HepG2 (cell line): ENCODE measurements around the gene CHMP5. TPM values are rescaled to one million over a fixed set of nuclear protein-coding genes. Genes with fewer than 3 reads are reported as not detected.

Experiments
- ATAC-seq: fragments of 200-7000 bp; cut with Tn5 transposase; 3 replicates; pipeline ENCODE4 v1.9.1; 2020; ENCODE audit warnings: mild to moderate bottlenecking, moderate library complexity
- BruUV-seq: library from RNA; stranded (reverse); fragments of 400-500 nt; replicated peaks from 2 replicates; lab custom pipeline; 2021; lab: Mats Ljungman, UMichigan
- CTCF ChIA-PET: fragments of 300-600 bp; formaldehyde crosslinking; extraction: SDS; loops from one replicate; lab custom pipeline; 2021; ENCODE audit warnings: low total read pairs, inconsistent platforms, low intra/inter-chr PET ratio; lab: Yijun Ruan, JAX
- POLR2A ChIA-PET: fragments of 350-600 bp; sonication (Branson Sonifier 250); formaldehyde crosslinking; loops from one replicate; lab custom pipeline; 2020; ENCODE audit warnings: antibody characterized with exemption, inconsistent platforms; lab: Yijun Ruan, JAX
- DNase-seq: peaks from one replicate; pipeline ENCODE4 v3.0.0-alpha.2; 2015; ENCODE audit warnings: low spot score
- FAIRE-seq: peaks from 3 replicates; lab custom pipeline; 2011; peaks lifted over from hg19 to GRCh38; lab: Jason Lieb, UNC
- H2AFZ ChIP-seq: one replicate; pipeline ENCODE4 v1.6.1; 2011; ENCODE audit warnings: low read length, inconsistent platforms
- H3K27ac ChIP-seq: fragments of 300-600 bp; 3 replicates; pipeline ENCODE4 v1.8.0; 2011; ENCODE audit warnings: mixed run types, mild to moderate bottlenecking, mixed read lengths, low read length, inconsistent platforms; ENCODE audit not compliant: insufficient read depth; ENCODE audit errors: extremely low read length
- H3K27me3 ChIP-seq, 2 experiments: fragments of 200-600 bp in 1 of 2; 2 replicates in 1 of 2; 3 replicates in 1 of 2; pipeline versions ENCODE4 v1.6.0 to v1.8.0; 2011; ENCODE audit warnings: low read length in 2 of 2, mild to moderate bottlenecking in 2 of 2, moderate library complexity in 2 of 2, inconsistent platforms in 1 of 2; ENCODE audit not compliant: insufficient read depth in 2 of 2, control insufficient read depth in 1 of 2
- H3K36me3 ChIP-seq, 2 experiments: fragments of 200-600 bp in 1 of 2; replicated peaks in 1 of 2; 2 replicates in 1 of 2; 3 replicates in 1 of 2; pipeline versions ENCODE4 v1.5.1 to v1.8.0; 2011; ENCODE audit warnings: low read length in 2 of 2, inconsistent platforms in 1 of 2; ENCODE audit not compliant: insufficient read depth in 2 of 2, control insufficient read depth in 1 of 2
- H3K4me1 ChIP-seq: 2 replicates; pipeline ENCODE4 v1.5.1; 2012; ENCODE audit warnings: low read length, inconsistent platforms; ENCODE audit not compliant: insufficient read depth
- H3K4me2 ChIP-seq: 2 replicates; pipeline ENCODE4 v1.6.0; 2011; ENCODE audit warnings: low read depth, low read length, inconsistent platforms
- H3K4me3 ChIP-seq, 3 experiments: fragments of 200-600 bp in 1 of 3; sonication (generic), shearing (Covaris generic) in 1 of 3; replicated peaks in 1 of 3; 2 replicates each; pipeline ENCODE4 v1.5.1; 2011 to 2016; ENCODE audit warnings: low read length in 3 of 3, inconsistent platforms in 2 of 3, low read depth in 2 of 3, mild to moderate bottlenecking in 2 of 3, control low read depth in 1 of 3, mixed read lengths in 1 of 3; ENCODE audit not compliant: insufficient read depth in 1 of 3
- H3K79me2 ChIP-seq: one replicate; pipeline ENCODE4 v1.6.1; 2011; ENCODE audit warnings: low read length, inconsistent platforms; ENCODE audit not compliant: insufficient read depth
- H3K9ac ChIP-seq: 2 replicates; pipeline ENCODE4 v1.6.0; 2011; ENCODE audit warnings: mild to moderate bottlenecking, low read depth, low read length, inconsistent platforms; ENCODE audit not compliant: insufficient read depth
- H3K9me3 ChIP-seq: 2 replicates; pipeline ENCODE4 v1.5.1; 2012; ENCODE audit warnings: mild to moderate bottlenecking, low read length
- H4K20me1 ChIP-seq: 2 replicates; pipeline ENCODE4 v1.6.0; 2011; ENCODE audit warnings: inconsistent platforms, mild to moderate bottlenecking, low read length, moderate library complexity; ENCODE audit not compliant: insufficient read depth
- ARID2 ChIP-seq: sonication (generic); formaldehyde crosslinking; IDR thresholded peaks from 2 replicates; pipeline ENCODE4 v1.8.1; 2022; ENCODE audit warnings: mild to moderate bottlenecking, missing genetic modification reagents, borderline replicate concordance
- ATAD3A ChIP-seq: sonication (generic); formaldehyde crosslinking; IDR thresholded peaks from 2 replicates; pipeline ENCODE4 v1.4.0; 2020; ENCODE audit warnings: missing genetic modification reagents
- EED ChIP-seq: sonication (generic); formaldehyde crosslinking; IDR thresholded peaks from 2 replicates; pipeline ENCODE4 v1.5.0; 2020; ENCODE audit warnings: mild to moderate bottlenecking, missing genetic modification reagents
- EHMT2 ChIP-seq: fragments of 200-600 bp; sonication (generic); IDR thresholded peaks from 2 replicates; pipeline ENCODE4 v1.7.0; 2017; ENCODE audit warnings: antibody characterized with exemption, low read depth, low read length, borderline replicate concordance
- ELF3 ChIP-seq: IDR thresholded peaks from 2 replicates; pipeline ENCODE4 v1.6.1; 2016; ENCODE audit warnings: missing genetic modification reagents, missing compliant biosample characterization
- EZH2 ChIP-seq: conservative IDR thresholded peaks from 2 replicates; pipeline ENCODE4 v1.6.1; 2012; ENCODE audit warnings: mild to moderate bottlenecking, low read depth, low read length, moderate library complexity
- FOXK1 ChIP-seq: sonication (generic); formaldehyde crosslinking; IDR thresholded peaks from 2 replicates; pipeline ENCODE4 v1.4.0; 2020; ENCODE audit warnings: low read depth, missing genetic modification reagents, borderline replicate concordance
- KAT2B ChIP-seq: fragments of 150-350 bp; IDR thresholded peaks from 2 replicates; pipeline ENCODE4 v1.6.1; 2014; ENCODE audit warnings: low read depth, low read length, borderline replicate concordance
- MYC ChIP-seq: sonication (generic); formaldehyde crosslinking; IDR thresholded peaks from 2 replicates; pipeline ENCODE4 v1.9.0; 2021; ENCODE audit warnings: missing genetic modification reagents, borderline replicate concordance
- SCMH1 ChIP-seq: sonication (generic); formaldehyde crosslinking; IDR thresholded peaks from 2 replicates; pipeline ENCODE4 v1.9.0; 2021; ENCODE audit warnings: missing genetic modification reagents, mild to moderate bottlenecking, borderline replicate concordance
- SP140L ChIP-seq: sonication (generic); formaldehyde crosslinking; IDR thresholded peaks from 2 replicates; pipeline ENCODE4 v1.4.0; 2020; ENCODE audit warnings: missing genetic modification reagents, borderline replicate concordance
- SUZ12 ChIP-seq: fragments of 150-350 bp; IDR thresholded peaks from 2 replicates; pipeline ENCODE4 v1.6.1; 2014; ENCODE audit warnings: low read depth, low read length
- TAF15 ChIP-seq: fragments of 200-400 bp; formaldehyde crosslinking; IDR thresholded peaks from one replicate; pipeline ENCODE4 v1.6.1; 2018; ENCODE audit warnings: mild to moderate bottlenecking, low read depth, low read length; ENCODE audit not compliant: poor library complexity, severe bottlenecking
- ZC3H4 ChIP-seq: sonication (generic); formaldehyde crosslinking; IDR thresholded peaks from 2 replicates; pipeline ENCODE4 v1.4.0; 2020; ENCODE audit warnings: missing genetic modification reagents, borderline replicate concordance
- ZFP36 ChIP-seq: fragments of 150-350 bp; IDR thresholded peaks from 2 replicates; pipeline ENCODE4 v1.6.1; 2018; ENCODE audit warnings: borderline replicate concordance, low read length, low read depth; ENCODE audit not compliant: partially characterized antibody
- ZFP36L1 ChIP-seq: sonication (generic); formaldehyde crosslinking; IDR thresholded peaks from 2 replicates; pipeline ENCODE4 v1.8.0; 2022; ENCODE audit warnings: mild to moderate bottlenecking, missing genetic modification reagents, moderate library complexity
- ZNF225 ChIP-seq: sonication (generic); formaldehyde crosslinking; IDR thresholded peaks from 2 replicates; pipeline ENCODE4 v1.4.0; 2020; ENCODE audit warnings: mild to moderate bottlenecking, missing genetic modification reagents
- ZNF234 ChIP-seq: sonication (generic); formaldehyde crosslinking; conservative IDR thresholded peaks from 2 replicates; pipeline ENCODE4 v1.5.1; 2020; ENCODE audit warnings: mild to moderate bottlenecking, missing genetic modification reagents
- ZNF709 ChIP-seq: sonication (generic); formaldehyde crosslinking; IDR thresholded peaks from 2 replicates; pipeline ENCODE4 v1.5.0; 2020; ENCODE audit warnings: mild to moderate bottlenecking, missing genetic modification reagents
- WGBS: methylation state at CpG from one replicate; pipeline ENCODE4 v1.1.6; 2017; ENCODE audit warnings: low lambda C conversion rate; 5-methylcytosine and 5-hydroxymethylcytosine counted together
- in situ Hi-C: cut with HindIII; loops from 2 replicates; pipeline ENCODE4 v1.10.0; 2017; ENCODE audit warnings: low pct_unique_long_range_greater_than_20kb; ENCODE audit not compliant: extremely low pct_ligation_motif_present
- intact Hi-C: fragments of 100-400 bp; cut with micrococcal nuclease; formaldehyde crosslinking; loops from one replicate; pipeline ENCODE4 v1.10.0; 2022; ENCODE audit not compliant: unreplicated experiment
- polyA plus RNA-seq, 8 experiments: library from polyadenylated mRNA; depleted of rRNA in 3 of 8; stranded (reverse) in 7 of 8; unstranded in 1 of 8; fragments of >200 nt; fragmentation: Illumina TruSeq in 4 of 8; extraction: Trizol in 4 of 8; gene quantifications; 2 replicates each; pipeline versions ENCODE4 v1.2.1 to v1.2.3, GENCODE V29; 2011 to 2016; ENCODE audit warnings: low read depth in 4 of 8, missing spikeins in 1 of 8, mixed read lengths in 1 of 8; ENCODE audit not compliant: insufficient read depth in 1 of 8
- total RNA-seq, 5 experiments: library from RNA; depleted of rRNA; stranded (reverse); fragments of >200 nt; fragmentation: Illumina TruSeq; extraction: Trizol; gene quantifications; 2 replicates each; pipeline ENCODE4 v1.2.3, GENCODE V29; 2016; ENCODE audit warnings: low read depth in 1 of 5
- TF ChIP-seq, protein P1 (sequence below): sonication (generic); formaldehyde crosslinking; conservative IDR thresholded peaks from 2 replicates; pipeline ENCODE4 v1.8.0; 2022; ENCODE audit warnings: missing genetic modification reagents
- TF ChIP-seq, protein P2 (sequence below): sonication (generic); formaldehyde crosslinking; IDR thresholded peaks from 2 replicates; pipeline ENCODE4 v1.9.0; 2022; ENCODE audit warnings: missing genetic modification reagents, mild to moderate bottlenecking, borderline replicate concordance

Gene CHMP5
- total and polyA plus RNA-seq, 2 of the 13 experiments (the other 11 are each of a cell fraction or from before 2014, with no cell fraction given): 46.0 to 57.3 TPM

DNA sequence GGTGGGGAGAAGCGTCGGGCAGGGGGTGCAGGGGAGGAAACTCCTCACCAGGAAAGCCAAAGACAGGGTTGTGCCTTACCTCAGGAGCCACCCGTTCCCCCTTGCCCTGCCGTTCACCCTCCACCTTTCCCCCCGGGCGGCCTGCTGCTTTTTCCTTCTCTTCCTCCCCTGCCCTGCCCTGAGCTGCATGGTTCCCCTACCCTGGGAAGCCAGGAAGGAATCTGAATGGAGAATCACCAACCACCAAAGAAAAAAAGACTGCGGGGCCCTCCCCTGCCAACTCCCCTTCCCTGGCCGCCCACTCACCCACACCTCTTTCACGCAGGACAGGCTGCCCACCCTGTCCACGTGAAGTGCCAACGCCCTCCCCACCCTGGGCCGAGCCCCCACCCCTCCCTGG lies 24.6 kb downstream of the CHMP5 start:
- no peak for FAIRE-seq
- intact Hi-C loops: loop anchor here (5.0 kb wide), 1 partner anchor 33 kb away; no protein-coding TSS in a partner anchor
- H2AFZ ChIP-seq: no peak overlapping the region
- in situ Hi-C loops: no loop called here
- no TSS peak for BruUV-seq
- ChIA-PET CTCF (no interaction called here), POLR2A (interaction anchor here (0.8 to 1.4 kb wide), 15 partner anchors 10 to 265 kb away, joined by 3 to 22 read pairs (median 3); partner anchors contain the start of genes BAG1, CHMP5 and NOL6)
- peak overlapping the region; percentile 84 for H3K9ac ChIP-seq
- peak overlapping the region; percentile 85 for H3K27ac ChIP-seq
- peaks cover 0 to 11% of the 10 kb centered on the region in 2 experiments; a peak in 3 of 5 replicates for H3K36me3 ChIP-seq
- peak overlapping the region; percentile 75 for H3K4me2 ChIP-seq
- no peaks in the 10 kb centered on the region for H3K27me3 ChIP-seq
- no peak for DNase-seq
- peak overlapping the region; percentile 75 to 89 (median 84) for H3K4me3 ChIP-seq
- WGBS: 25% methylated on average over 10 of the region's 12 CpGs
- ATAC-seq: no peak
- no peaks in the 10 kb centered on the region for H4K20me1 ChIP-seq
- peaks cover 55% of the 10 kb centered on the region for H3K4me1 ChIP-seq
- H3K79me2 ChIP-seq: peaks cover 40% of the 10 kb centered on the region
- no peaks in the 10 kb centered on the region for H3K9me3 ChIP-seq
- TF ChIP-seq EED (CRISPR knock-in tag) (no peak), ZC3H4 (CRISPR knock-in tag) (peak; percentile 53; the same call in 1 of the 2 replicates), ELF3 (CRISPR knock-in tag) (no peak), ZNF225 (no peak), ZNF709 (no peak), ZFP36 (no peak), TAF15 (no peak), SCMH1 (no peak), ARID2 (no peak), EHMT2 (no peak), ZFP36L1 (CRISPR knock-in tag) (no peak), MYC (CRISPR knock-in tag) (no peak), SUZ12 (no peak), FOXK1 (CRISPR knock-in tag) (no peak), ZNF234 (0 out of 2 replicates have a peak, but pooled peaks have one; percentile 3), ATAD3A (CRISPR knock-in tag) (no peak), KAT2B (no peak), EZH2 (no peak), SP140L (no peak)
- TF ChIP-seq, protein P1, sequence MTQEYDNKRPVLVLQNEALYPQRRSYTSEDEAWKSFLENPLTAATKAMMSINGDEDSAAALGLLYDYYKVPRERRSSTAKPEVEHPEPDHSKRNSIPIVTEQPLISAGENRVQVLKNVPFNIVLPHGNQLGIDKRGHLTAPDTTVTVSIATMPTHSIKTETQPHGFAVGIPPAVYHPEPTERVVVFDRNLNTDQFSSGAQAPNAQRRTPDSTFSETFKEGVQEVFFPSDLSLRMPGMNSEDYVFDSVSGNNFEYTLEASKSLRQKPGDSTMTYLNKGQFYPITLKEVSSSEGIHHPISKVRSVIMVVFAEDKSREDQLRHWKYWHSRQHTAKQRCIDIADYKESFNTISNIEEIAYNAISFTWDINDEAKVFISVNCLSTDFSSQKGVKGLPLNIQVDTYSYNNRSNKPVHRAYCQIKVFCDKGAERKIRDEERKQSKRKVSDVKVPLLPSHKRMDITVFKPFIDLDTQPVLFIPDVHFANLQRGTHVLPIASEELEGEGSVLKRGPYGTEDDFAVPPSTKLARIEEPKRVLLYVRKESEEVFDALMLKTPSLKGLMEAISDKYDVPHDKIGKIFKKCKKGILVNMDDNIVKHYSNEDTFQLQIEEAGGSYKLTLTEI (CRISPR knock-in tag): no peak
- TF ChIP-seq, protein P2, sequence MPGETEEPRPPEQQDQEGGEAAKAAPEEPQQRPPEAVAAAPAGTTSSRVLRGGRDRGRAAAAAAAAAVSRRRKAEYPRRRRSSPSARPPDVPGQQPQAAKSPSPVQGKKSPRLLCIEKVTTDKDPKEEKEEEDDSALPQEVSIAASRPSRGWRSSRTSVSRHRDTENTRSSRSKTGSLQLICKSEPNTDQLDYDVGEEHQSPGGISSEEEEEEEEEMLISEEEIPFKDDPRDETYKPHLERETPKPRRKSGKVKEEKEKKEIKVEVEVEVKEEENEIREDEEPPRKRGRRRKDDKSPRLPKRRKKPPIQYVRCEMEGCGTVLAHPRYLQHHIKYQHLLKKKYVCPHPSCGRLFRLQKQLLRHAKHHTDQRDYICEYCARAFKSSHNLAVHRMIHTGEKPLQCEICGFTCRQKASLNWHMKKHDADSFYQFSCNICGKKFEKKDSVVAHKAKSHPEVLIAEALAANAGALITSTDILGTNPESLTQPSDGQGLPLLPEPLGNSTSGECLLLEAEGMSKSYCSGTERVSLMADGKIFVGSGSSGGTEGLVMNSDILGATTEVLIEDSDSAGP (CRISPR knock-in tag): no peak
